VCaP (cell line): ENCODE data around the gene HOXA5.

Experiments used
- H3K27ac ChIP-seq: fragments of 450-650 bp; 2 replicates; pipeline ENCODE4 v1.5.1; 2017
- TF ChIP-seq, protein P1 (sequence below): fragments of 450-650 bp; conservative IDR thresholded peaks from 2 replicates; pipeline ENCODE4 v1.5.1; 2017; ENCODE audit warnings: mild to moderate bottlenecking, moderate library complexity

The HOXA5 gene

DNA sequence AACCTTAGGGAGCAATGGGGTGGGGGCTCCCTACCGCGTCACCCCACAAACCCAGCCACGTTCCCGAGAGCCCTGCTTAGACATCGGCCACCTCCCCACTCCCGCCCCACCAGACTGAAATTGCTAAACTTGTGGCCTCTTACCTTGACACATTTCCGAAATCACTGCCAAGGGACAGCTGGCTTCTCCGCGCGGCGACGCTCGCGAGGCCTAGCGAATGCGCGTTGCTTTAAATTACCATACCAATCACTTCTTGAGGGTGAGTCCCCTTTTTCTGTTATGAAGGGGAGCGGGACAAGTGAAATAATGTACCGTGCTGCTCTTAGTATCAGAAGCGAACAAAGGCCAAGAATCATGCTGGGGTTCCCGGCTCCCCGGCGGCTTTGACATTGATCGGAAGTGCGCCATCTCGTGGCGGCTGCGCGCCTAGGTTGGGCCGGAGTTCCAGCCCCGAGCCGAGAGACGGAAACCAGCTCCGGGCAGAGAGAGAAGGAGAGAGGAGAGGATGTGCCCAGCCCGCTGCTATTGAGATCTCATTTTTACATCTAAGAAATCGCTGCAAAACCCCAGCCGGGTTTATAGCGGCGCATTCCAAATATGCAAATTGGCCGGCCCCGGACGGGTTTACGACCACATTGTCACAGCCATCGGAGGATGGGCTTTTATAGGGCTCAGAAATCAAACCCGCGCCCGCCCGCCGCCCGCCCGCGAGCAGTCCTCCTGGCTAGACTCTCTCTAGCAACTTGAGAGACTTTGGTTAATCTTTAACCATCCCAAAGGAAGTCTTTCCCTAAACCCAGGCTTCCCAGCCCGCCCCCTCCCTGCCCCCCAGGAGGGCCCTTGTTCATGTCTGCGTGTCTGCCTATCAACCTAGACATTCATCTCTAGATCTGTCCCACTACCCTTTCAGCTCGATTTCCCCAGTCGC, 36.3 kb upstream of the HOXA5 start:
- peak overlapping the region; percentile 99 for H3K27ac ChIP-seq
- TF ChIP-seq, protein P1, sequence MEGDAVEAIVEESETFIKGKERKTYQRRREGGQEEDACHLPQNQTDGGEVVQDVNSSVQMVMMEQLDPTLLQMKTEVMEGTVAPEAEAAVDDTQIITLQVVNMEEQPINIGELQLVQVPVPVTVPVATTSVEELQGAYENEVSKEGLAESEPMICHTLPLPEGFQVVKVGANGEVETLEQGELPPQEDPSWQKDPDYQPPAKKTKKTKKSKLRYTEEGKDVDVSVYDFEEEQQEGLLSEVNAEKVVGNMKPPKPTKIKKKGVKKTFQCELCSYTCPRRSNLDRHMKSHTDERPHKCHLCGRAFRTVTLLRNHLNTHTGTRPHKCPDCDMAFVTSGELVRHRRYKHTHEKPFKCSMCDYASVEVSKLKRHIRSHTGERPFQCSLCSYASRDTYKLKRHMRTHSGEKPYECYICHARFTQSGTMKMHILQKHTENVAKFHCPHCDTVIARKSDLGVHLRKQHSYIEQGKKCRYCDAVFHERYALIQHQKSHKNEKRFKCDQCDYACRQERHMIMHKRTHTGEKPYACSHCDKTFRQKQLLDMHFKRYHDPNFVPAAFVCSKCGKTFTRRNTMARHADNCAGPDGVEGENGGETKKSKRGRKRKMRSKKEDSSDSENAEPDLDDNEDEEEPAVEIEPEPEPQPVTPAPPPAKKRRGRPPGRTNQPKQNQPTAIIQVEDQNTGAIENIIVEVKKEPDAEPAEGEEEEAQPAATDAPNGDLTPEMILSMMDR: peak; percentile 92

DNA sequence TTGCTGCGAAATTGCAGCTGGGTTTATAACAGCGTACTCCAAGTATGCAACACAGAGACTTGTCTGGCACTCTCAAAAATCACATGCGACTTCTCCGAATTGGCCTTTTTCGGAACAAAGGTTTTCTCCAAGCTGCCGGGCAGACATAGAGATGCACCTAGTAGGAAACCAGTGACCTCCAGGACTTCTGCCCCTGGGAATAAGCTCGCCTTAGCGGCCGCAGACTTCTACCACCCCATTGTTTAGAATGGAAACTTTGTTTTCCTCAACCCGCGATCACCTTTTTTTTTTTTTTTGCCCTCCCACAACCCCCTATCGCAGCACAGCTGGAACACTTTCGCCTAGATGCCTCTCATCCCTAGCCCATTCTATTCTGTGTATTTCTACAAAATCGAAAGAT, 35.5 kb upstream of the HOXA5 start:
- TF ChIP-seq, protein P1: no peak
- peak overlapping the region; percentile 99 for H3K27ac ChIP-seq

DNA sequence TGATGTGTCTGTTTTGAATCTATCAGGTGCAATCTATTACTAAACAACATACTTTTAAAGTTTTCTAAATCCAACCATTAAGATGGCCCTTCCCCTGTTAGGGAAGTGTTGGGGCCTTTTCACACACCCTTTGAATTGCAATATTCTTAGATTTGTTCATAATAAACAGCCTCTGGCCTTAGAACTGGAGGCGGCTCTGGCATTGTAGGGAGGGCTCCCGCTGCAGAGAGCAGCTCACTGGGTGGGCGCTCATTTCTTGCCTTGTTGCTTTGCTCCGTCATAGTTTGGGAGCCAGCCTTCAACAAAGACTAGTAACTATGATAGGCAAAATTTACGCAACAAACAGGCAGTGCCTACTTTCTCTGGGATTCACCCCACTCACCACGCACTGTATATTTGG, 34.9 kb upstream of the HOXA5 start:
- TF ChIP-seq, protein P1: no peak
- peak overlapping the region; percentile 99 for H3K27ac ChIP-seq

DNA sequence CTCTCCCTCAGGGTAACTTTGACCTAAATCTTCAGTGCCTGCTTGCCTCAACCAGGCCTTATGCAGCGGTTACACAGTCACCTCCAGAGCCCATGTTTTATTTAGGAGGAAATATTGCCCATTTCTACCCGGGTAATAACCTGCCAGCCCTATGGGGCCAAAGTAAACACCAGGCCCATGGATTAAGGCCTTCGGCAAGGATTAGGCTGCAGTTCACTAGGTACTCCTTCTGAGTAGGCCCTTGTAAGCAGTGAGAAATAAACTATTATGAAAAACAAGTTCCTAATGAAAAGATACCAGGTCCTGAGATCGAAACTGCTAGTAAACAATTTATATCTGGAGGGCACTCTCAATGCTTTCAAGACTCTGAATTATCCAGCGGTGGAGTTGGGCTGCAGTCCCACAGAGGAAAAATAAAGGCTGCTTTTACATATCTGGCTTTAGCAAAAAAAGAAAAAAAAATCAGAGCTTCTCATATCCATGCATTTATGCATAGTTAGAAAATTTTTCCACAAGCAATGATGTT, 34.4 kb upstream of the HOXA5 start:
- TF ChIP-seq, protein P1: no peak
- H3K27ac ChIP-seq: peak overlapping the region; percentile 99

DNA sequence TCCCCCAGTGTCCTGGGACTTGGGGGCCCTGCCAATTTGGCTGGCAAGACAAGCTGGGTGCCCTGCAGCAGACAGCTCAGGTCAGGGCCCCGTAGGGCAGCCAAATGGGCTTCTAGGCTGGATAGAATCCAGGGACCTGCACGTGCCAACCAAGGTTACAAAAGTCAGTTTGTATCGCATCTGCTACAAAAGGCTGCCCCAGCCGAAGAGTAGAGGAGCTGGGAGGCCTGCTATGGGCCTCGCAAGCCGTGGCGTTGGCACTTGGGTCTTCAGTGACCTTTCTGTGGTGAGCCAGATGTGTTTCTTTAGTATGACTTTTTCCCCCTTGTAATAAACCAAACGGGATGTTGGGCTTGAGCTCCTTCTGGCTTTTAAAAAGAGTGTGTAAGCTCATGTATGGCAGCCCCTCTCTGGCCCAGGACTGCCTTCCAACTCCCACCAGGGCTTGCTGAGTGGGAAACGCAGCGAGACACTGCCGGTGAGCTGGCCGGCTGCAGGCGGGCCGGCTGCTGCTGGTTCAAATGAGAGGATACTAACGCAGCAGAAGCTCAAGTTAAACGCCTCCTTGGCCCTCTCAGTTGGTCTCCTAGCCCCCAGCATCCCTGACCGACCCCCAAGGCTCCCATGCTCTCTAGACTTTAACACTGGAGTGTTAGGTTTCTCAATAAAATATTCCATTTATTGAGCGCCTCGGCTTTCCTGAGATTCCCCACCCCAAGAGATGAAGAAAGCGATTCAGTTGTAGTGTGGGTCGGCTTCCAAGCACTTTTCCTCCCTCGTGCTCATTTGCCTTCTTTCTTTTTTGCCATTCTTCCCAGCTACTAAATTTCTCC, 33.7 kb upstream of the HOXA5 start:
- H3K27ac ChIP-seq: peak overlapping the region; percentile 99
- TF ChIP-seq, protein P1: no peak

DNA sequence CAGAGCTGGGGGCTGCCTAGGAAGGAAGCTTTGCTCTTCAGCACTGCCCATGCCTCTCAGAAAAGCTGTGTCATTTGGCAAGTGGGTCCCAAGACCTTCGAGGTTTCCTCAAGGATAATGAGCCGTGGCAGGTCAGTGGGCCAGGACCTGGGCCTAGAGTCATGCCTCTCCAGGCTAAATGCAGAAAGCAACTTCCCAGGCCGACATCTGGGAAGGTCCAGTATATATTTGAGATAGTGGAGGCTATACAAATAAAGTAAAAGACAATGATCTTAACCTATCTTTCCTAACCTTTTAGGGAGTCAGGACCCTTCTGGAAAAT, 33.0 kb upstream of the HOXA5 start:
- TF ChIP-seq, protein P1: no peak
- peak overlapping the region; percentile 99 for H3K27ac ChIP-seq
